ENCODE results near the gene LRRC15. TPM values are rescaled to one million over a fixed set of nuclear protein-coding genes. Genes with fewer than 3 reads are reported as not detected.

The LRRC15 gene
- total and polyA plus RNA-seq, 7 donors = 0.01 to 0.09 (median 0.04) TPM; not detected in 4

GRCh38 chr3:194321693-194322640 lies 47.6 kb downstream of the LRRC15 start:
- ATAC-seq = no peak
- 82 to 91% (median 85%) methylated on average over 26 of the region's 26 CpGs for WGBS, 3 donors
- intact Hi-C loops (cut with DNase I) = loop anchor here in 1 of 2 donors (5.0 kb wide), 1 partner anchor 325 kb away; no protein-coding TSS in a partner anchor
- peaks cover 0 to 2% (median 0%) of the 10 kb centered on the region in 3 donors for H3K27me3 ChIP-seq (ENCODE audit: insufficient read depth in 3 of 3, low read length in 2 of 3)
- no peak for DNase-seq
- no peak overlapping the region for H3K4me3 ChIP-seq
- H3K36me3 ChIP-seq (ENCODE audit: insufficient read depth in 1 of 2, low read depth in 1 of 2) = no peaks in the 10 kb centered on the region
- TF ChIP-seq CTCF (IDR thresholded peaks at IDR 0.05) = no peak
- peaks cover 19% of the 10 kb centered on the region for H3K4me1 ChIP-seq
- no peak overlapping the region for H3K27ac ChIP-seq
- no peaks in the 10 kb centered on the region for H3K9me3 ChIP-seq

- H3K27me3 ChIP-seq (ENCODE audit: insufficient read depth in 3 of 3, low read length in 2 of 3) = peaks cover 0 to 5% (median 0%) of the 10 kb centered on the region in 3 donors
- H3K36me3 ChIP-seq (ENCODE audit: insufficient read depth in 1 of 2, low read depth in 1 of 2) = no peaks in the 10 kb centered on the region
- ATAC-seq (no peak), DNase-seq (no peak)
- TF ChIP-seq CTCF (IDR thresholded peaks at IDR 0.05) = no peak
- H3K4me3 ChIP-seq = no peak overlapping the region
- no peaks in the 10 kb centered on the region for H3K9me3 ChIP-seq
- H3K27ac ChIP-seq = no peak overlapping the region
- intact Hi-C loops (cut with DNase I) = loop anchor here in 1 of 2 donors (5.0 kb wide), 1 partner anchor 323 kb away; no protein-coding TSS in a partner anchor
- peaks cover 19% of the 10 kb centered on the region for H3K4me1 ChIP-seq
- 84 to 88% (median 87%) methylated on average over 10 of the region's 10 CpGs for WGBS, 3 donors
Observed at GRCh38 chr3:194320744-194321243, 48.7 kb downstream of the LRRC15 start.

DNA sequence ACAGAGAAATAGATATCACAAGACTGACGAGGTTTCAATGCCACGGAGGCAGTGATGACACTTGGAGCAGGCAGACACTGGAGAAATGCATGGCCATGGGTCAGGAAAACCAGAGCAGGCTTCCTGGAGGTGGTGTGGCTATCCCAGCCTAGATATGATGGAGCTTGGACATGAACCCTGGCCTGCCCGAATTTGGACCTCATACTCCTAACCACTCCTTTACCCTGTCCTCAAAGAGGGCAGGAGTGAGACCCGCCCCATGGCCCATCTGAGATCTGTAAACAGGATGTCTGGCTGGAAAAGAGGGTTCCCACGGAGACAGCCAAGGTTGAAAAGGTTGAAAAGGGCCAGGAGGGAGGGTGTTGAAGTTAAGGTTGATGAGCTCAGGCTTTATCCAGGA lies 49.4 kb downstream of the LRRC15 start:
- intact Hi-C loops (cut with DNase I) = loop anchor here in 1 of 2 donors (5.0 kb wide), 1 partner anchor 323 kb away; no protein-coding TSS in a partner anchor
- no peak for DNase-seq
- WGBS, 3 donors = 82 to 87% (median 83%) methylated on average over 5 of the region's 5 CpGs
- Histone ChIP-seq H3K36me3 (ENCODE audit: insufficient read depth in 1 of 2, low read depth in 1 of 2) (no peaks in the 10 kb centered on the region), H3K27ac (no peak overlapping the region), H3K9me3 (no peaks in the 10 kb centered on the region), H3K4me3 (no peak overlapping the region), H3K4me1 (peaks cover 19% of the 10 kb centered on the region), H3K27me3 (ENCODE audit: insufficient read depth in 3 of 3, low read length in 2 of 3) (peaks cover 0 to 5% (median 2%) of the 10 kb centered on the region in 3 donors)
- no peak for TF ChIP-seq CTCF (IDR thresholded peaks at IDR 0.05)
- no peak for ATAC-seq

- ATAC-seq (no peak), DNase-seq (no peak)
- Histone ChIP-seq H3K27me3 (ENCODE audit: insufficient read depth in 3 of 3, low read length in 2 of 3) (peaks cover 0 to 15% (median 5%) of the 10 kb centered on the region in 3 donors), H3K27ac (no peak overlapping the region), H3K4me1 (peaks cover 19% of the 10 kb centered on the region), H3K36me3 (ENCODE audit: insufficient read depth in 1 of 2, low read depth in 1 of 2) (no peaks in the 10 kb centered on the region), H3K9me3 (no peaks in the 10 kb centered on the region), H3K4me3 (no peak overlapping the region)
- TF ChIP-seq CTCF (IDR thresholded peaks at IDR 0.05) = no peak
- intact Hi-C loops (cut with DNase I) = loop anchor here (5.0 to 10.0 kb wide), 4 partner anchors 46 to 314 kb away; partner anchors contain the start of gene HES1 (in 1 of the 2)
- WGBS, 3 donors = 92 to 100% (median 95%) methylated on average over 3 of the region's 3 CpGs
Observed at GRCh38 chr3:194318511-194319161, 50.9 kb downstream of the LRRC15 start.
